H54 (cell line): ENCODE data around the gene HDDC3.
A peak's percentile ranks its signal among the peaks of the same experiment; 100 is the strongest.
"Not testable (repeated sequence)": the region's sequence is repeated elsewhere in the genome, so short reads cannot be mapped to it uniquely, and the experiment has no call there.

Source experiments
- DNase-seq: peaks from one replicate; pipeline ENCODE4 v3.0.0; 2011; ENCODE audit warnings: low spot score, mixed read lengths; ENCODE audit not compliant: insufficient read length
- FAIRE-seq: peaks from 3 replicates; lab custom pipeline; 2011; peaks lifted over from hg19 to GRCh38; lab: Jason Lieb, UNC
- POLR2A ChIP-seq: IDR thresholded peaks from 2 replicates; pipeline ENCODE4 v1.6.1; 2011; ENCODE audit warnings: low read depth, mild to moderate bottlenecking, low read length

Gene HDDC3

GRCh38 chr15:90905306-90906180 is 26.8 kb downstream of the HDDC3 start:
- DNase-seq (no peak), FAIRE-seq (no peak)
- TF ChIP-seq POLR2A = no peak

DNA sequence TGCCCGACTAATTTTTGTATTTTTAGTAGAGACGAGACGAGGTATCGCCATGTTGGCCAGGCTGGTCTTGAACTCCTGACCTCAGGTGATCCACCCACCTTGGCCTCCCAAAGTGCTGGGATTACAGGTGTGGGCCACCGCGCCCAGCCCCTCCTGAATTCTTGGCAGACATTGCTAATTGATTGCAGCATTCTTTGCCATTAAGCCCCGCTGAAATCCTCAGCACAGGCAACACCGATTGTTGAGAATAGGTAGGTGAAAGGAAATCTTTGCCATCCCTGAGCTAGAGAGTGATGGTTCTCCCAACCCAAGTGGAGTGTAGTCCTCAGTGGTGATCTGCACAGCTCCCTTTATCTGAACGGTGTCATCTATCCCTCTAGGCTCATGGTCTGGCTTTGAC is 27.6 kb downstream of the HDDC3 start:
- no peak for DNase-seq
- FAIRE-seq = no peak
- TF ChIP-seq POLR2A = no peak

DNA sequence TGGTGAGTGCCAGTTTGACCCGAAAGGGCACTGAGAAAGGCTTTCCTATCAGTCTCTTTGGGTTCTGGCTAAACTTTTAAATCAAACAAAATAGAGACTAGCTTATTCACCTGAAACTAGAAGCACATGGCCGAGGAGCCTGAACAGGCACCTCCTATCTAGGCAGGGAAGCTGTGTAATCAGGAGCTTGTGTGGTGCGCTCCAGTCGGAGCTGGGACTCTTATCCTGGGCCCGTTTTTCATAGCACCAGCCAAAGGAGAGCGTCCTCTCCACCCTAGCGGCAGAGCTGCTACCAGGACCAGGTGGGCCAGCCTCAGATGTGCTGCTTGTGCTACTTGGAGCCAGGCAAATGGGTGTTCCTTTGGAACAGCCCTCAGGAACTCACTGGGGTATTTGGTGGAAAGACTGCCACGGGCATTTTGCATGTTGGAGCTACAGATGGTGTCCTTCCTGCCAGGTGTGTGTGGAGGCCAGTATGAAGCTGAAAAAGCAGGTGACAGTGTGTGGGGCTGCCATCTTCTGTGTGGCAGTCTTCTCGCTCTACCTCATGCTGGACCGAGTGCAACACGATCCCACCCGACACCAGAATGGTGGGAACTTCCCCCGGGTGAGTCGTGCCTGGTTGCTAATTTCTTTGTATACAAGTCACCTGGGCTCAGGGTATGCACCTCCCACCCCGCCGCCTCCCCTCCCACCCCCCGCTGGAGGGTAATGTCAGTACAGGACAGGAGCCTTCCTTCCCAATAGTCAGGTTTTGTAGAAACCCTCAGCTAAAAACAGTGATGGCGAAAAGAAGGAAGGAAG is 28.4 kb downstream of the HDDC3 start:
- no peak for TF ChIP-seq POLR2A
- DNase-seq = no peak
- no peak for FAIRE-seq

DNA sequence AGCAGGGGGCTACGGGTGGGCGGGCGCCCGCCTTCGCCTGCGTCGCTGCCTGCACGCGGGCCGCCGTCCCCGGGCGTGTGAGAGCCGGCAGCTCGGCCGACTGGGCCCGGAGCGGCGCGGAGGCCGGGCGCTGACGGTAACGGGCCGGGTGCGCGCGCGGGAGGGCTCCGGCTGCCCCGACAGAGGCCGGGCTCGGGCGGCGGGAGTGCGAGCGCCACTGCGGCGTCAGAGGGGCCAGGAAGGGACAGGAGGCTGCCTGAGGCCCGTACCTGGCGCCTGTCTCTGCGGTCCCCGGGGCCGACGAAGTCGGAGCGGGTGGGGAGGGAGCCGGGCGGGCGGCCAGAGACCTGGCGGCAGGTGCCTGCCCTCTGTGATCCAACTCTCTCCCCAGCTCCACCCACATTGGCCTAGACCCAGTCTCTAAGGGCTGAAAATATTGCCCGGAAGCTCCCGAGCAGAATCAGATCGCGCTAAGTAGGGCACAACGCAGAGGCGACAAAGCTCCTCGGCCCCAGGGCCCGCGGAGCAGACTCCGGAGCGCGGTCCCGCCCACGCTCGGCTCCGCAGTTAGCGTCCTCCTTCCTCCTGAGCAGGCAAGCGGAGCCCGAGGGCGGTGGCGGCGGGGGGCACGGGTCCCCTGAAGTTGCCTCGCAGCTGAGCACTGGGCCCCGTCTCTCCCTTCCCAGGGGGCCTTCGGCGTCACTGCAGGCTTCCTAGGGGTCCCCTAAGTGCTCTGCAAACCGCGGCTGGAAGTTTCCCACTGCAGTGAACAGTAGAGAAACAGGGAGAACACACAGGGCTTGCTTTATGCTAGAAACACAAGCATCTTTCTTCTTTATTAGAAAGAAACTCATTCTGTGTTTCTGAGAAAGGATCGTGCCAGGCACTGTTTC is 29.3 kb downstream of the HDDC3 start, which contains the start of gene MAN2A2:
TSS of gene MAN2A2 (plus strand) at position 463 of the 893 bp plus-strand sequence. CDS start 906 bp downstream, outside the sequence.
- DNase-seq = peak; percentile 62
- no peak for FAIRE-seq

DNA sequence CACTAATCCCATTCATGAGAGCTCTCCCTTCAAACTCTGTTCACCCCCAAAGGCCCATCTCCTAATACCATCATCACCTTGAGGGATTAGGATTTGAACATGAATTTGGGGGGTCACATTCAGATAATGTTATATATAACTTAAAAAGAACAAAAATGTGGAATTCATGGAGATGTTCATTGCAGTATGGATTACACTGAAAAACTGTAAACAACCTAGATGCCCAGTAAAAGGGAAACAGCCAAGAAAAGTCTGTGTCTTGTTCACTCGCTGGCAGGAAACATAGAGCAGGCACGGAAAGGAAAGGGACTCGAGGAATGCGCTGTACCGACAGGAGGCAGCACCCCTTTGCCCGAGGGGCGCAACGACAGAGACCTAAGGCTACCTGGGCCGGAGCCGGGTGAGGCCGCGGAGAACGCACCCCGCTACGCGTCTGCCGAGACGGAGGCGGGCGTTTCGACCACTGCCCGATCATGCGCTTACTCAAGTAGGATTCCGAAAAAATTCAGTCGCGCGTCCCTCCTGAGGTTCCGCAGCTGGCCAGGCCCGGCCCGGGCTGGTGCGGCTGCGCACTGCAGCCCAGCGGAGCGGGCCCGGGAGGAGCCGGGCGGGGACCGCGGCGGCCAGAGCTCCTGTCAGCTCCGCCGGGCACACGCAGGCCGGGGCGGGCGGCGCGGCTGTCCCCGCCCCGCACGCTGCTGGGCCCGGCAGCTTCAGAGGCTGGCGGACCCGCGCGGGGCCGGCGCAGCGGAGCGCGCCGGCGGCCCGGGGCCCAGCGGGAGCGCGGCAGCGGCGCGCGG is 30.1 kb downstream of the HDDC3 start:
- FAIRE-seq (no peak), DNase-seq (peak; percentile 87)
- peak; percentile 11; the same call in 1 of the 2 replicates for TF ChIP-seq POLR2A

More for the DNA sequence above, 29.3 kb downstream of the HDDC3 start, which contains the start of gene MAN2A2:
- TF ChIP-seq POLR2A = 0 out of 2 replicates have a peak, but pooled peaks have one; percentile 7

DNA sequence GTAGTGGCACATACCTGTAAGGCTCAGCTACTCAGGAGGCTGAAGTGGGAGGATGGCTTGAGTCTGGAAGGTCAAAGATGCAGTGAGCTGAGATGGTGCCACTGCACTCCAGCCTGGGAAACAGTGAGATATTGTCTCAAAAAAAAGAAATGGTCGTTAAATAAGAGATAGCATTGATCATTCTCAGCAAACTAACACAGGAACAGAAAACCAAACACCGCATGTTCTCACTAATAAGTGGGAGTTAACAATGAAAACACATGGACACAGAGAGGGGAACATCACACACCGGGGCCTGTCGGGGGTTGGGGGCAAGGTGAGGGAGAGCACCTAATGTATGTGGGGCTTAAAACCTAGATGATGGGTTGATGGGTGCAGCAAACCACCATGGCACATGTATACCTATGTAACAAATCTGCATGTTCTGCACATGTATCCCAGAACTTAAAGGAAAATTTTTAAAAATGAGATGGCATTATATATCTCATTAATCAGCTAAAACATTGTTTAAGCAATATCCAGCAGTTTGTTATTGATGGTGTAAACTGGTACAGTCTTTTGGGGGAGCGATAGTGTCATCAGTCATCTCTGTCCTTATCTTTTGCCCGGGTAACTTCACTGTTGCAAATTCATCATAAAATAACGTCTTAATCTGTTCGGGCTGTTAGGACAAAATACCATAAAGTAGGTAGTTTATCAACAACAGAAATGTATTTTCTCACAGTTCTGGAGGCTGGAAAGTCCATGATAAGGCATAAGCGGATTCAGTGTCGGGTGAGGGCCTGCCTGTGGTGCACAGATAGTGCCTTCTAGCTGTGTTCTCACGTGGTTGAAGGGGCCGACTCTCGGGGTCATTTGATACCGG is 30.9 kb downstream of the HDDC3 start:
- FAIRE-seq (no peak), DNase-seq (no peak)
- TF ChIP-seq POLR2A = no peak

DNA sequence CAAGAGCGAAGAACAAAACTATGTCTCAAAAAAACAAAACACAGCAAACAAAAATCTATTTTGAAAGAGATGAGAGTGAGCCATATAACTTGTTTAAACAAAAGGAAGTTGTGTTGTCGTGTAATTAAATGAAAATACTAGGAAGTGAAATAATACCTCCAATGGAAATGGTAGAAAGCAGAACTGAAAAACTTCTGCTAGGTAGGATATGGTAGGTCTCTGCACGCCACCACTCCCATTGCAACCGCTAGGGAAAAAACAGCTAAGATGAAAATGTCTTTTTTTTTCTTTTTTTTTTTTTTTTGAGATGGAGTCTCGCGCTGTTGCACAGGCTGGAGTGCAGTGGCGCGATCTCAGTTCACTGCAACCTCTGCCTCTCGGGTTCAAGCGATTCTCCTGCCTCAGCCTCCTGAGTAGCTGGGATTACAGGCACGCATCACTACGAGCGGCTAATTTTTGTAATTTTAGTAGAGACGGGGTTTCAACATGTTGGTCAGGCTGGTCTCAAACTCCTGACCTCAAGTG is 35.2 kb downstream of the HDDC3 start:
- FAIRE-seq, DNase-seq: not testable (repeated sequence)

GRCh38 chr15:90895571-90896117 is 36.7 kb downstream of the HDDC3 start:
- FAIRE-seq (no peak), DNase-seq (no peak)
- TF ChIP-seq POLR2A = no peak

DNA sequence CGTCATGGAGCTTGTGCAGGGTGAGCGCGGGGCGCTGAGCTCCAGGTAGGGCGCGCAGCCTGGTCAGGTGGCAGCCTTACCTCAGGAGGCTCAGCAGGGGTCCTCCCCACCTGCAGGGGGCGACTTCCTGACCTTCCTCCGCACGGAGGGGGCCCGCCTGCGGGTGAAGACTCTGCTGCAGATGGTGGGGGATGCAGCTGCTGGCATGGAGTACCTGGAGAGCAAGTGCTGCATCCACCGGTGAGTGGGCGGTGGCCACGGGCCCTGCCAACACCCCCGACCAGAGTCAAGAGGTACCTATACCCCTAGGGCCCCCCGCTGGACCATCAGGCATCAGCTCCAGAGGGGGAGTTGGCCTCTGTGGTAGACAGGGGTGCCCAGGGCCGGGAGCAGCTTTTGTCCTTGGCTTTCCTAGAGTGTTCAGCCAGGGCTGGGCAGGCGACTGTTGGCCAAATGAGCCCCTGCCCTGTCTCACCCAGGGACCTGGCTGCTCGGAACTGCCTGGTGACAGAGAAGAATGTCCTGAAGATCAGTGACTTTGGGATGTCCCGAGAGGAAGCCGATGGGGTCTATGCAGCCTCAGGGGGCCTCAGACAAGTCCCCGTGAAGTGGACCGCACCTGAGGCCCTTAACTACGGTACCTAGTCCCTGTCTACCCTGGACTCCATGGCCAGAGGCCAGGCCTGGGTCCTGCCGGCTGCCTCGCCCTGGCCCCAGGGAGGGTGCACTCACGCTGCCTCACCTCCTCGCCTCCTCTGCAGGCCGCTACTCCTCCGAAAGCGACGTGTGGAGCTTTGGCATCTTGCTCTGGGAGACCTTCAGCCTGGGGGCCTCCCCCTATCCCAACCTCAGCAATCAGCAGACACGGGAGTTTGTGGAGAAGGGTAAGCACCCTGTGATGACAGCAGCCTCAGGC is 38.9 kb downstream of the HDDC3 start:
- TF ChIP-seq POLR2A = no peak
- DNase-seq (no peak), FAIRE-seq (no peak)

DNA sequence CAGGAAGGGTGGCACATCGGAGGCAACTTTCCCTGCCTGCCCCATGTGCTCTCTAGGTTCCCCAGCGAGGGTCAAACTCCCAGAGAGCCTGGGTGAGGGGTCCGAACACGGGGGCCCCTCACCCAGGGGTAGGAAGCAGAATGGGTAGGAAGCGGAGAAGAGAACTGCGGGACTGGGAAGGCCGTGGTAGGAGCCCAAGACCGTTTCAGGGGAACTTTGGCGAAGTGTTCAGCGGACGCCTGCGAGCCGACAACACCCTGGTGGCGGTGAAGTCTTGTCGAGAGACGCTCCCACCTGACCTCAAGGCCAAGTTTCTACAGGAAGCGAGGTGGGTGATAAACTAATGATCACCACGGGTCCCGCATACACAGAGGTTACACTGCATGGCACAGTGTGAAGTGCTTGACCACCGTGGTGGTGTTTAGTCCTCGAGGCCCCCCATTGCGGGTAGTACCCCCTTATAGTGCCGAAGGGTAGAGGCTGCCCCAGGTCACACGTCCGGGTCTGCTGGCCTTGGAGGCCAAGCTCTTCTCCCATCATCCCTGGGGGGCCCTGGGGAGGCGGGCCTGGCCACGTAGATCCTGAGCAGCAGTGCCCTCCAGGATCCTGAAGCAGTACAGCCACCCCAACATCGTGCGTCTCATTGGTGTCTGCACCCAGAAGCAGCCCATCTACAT is 39.7 kb downstream of the HDDC3 start:
- DNase-seq (no peak), FAIRE-seq (no peak)
- no peak for TF ChIP-seq POLR2A
